ENCODE data around the gene NFKBIL1. TPM values are rescaled to one million over a fixed set of nuclear protein-coding genes. Genes with fewer than 3 reads are reported as not detected.
A peak's percentile ranks its signal among the peaks of the same experiment; 100 is the strongest.

Gene NFKBIL1
- total RNA-seq, 1 donor from 2014 or later, result 17.8 TPM

GRCh38 chr6:31544676-31545075 lies 2.7 kb upstream of the NFKBIL1 start:
- no peak overlapping the region for H3K27ac ChIP-seq
- no peak overlapping the region for H3K4me3 ChIP-seq
- intact Hi-C loops (cut with DNase I), result loop anchor here (10.0 kb wide), 1 partner anchor 50 kb away; the partner anchor contains the start of gene NCR3
- no peak for TF ChIP-seq CTCF (IDR thresholded peaks at IDR 0.05)
- H3K36me3 ChIP-seq, result peaks cover 17% of the 10 kb centered on the region
- H3K4me1 ChIP-seq, result peaks cover 42% of the 10 kb centered on the region
- no peaks in the 10 kb centered on the region for H3K9me3 ChIP-seq
- no peaks in the 10 kb centered on the region for H3K27me3 ChIP-seq (ENCODE audit: low read depth)
- no peak for ATAC-seq
- no peak for DNase-seq

DNA sequence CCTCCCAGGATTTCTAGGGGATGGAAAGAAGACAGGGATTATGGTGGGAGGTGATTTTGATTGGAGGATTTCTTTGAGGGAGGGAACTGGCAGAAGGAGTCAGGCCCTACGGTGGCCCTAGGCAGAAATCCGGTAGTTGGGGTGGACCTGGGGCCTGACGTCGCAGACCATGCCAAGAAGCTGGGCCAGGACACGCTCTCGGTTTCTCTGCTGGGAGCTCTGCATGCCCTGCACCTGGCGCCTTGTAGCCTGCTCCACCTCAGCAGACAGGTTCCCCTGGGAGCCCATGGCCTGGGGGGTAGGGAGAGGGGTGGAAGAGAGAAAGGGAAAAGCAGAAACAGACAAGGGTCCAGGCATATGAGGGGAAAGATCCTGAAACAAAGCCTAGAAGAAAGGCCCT lies 2.1 kb upstream of the NFKBIL1 start:
- DNase-seq (no peak), ATAC-seq (no peak)
- no peak for TF ChIP-seq CTCF (IDR thresholded peaks at IDR 0.05)
- Histone ChIP-seq H3K36me3 (peaks cover 17% of the 10 kb centered on the region), H3K4me1 (peaks cover 36% of the 10 kb centered on the region), H3K4me3 (no peak overlapping the region), H3K27ac (no peak overlapping the region), H3K9me3 (no peaks in the 10 kb centered on the region), H3K27me3 (ENCODE audit: low read depth) (no peaks in the 10 kb centered on the region)
- intact Hi-C loops (cut with DNase I), result loop anchor here (10.0 kb wide), 1 partner anchor 50 kb away; the partner anchor contains the start of gene NCR3

- TF ChIP-seq CTCF (IDR thresholded peaks at IDR 0.05), result peak; percentile 92
- ATAC-seq (peak; percentile 85 to 88), DNase-seq (peak; percentile 88)
- Histone ChIP-seq H3K27me3 (ENCODE audit: low read depth) (no peaks in the 10 kb centered on the region), H3K9me3 (no peaks in the 10 kb centered on the region), H3K36me3 (peaks cover 27% of the 10 kb centered on the region), H3K4me3 (peak within 1 kb of the TSS; percentile 57), H3K27ac (peak within 1 kb of the TSS; percentile 89), H3K4me1 (peaks cover 38% of the 10 kb centered on the region)
- intact Hi-C loops (cut with DNase I), result loop anchor here (10.0 kb wide), 1 partner anchor 48 kb away; the partner anchor contains the start of gene NCR3
Measured at GRCh38 chr6:31546339-31546957, 960 bp upstream of the NFKBIL1 start, which contains the start of gene ATP6V1G2. Gene ATP6V1G2, minus strand, starts transcription at chr6:31546608. Its CDS starts 49 bp downstream, at chr6:31546559.

- no peaks in the 10 kb centered on the region for H3K27me3 ChIP-seq (ENCODE audit: low read depth)
- H3K9me3 ChIP-seq, result no peaks in the 10 kb centered on the region
- intact Hi-C loops (cut with DNase I), result loop anchor here (10.0 kb wide), 1 partner anchor 47 kb away; the partner anchor contains the start of gene NCR3
- peak overlapping the region; percentile 57 for H3K4me3 ChIP-seq
- peak overlapping the region; percentile 89 for H3K27ac ChIP-seq
- DNase-seq (peak; percentile 53), ATAC-seq (no peak)
- no peak for TF ChIP-seq CTCF (IDR thresholded peaks at IDR 0.05)
- H3K4me1 ChIP-seq, result peaks cover 41% of the 10 kb centered on the region
- peaks cover 29% of the 10 kb centered on the region for H3K36me3 ChIP-seq
Measured at GRCh38 chr6:31547727-31548543, 527 bp downstream of the NFKBIL1 start.

DNA sequence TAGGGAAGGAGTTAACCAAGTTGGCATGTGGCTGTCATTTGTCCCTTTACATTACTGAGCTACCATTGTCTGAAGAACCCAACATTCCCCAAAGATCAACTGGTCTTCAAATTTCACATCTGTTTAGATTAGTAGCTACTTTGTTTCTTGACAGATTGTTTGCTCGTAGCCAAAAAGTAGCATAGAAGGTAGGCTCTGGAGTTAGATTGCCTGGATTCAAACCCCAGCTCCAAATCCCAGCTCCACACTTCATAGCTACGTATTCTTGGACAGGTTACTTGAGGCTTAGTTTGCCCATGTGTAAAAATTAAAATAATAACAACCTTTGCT lies 1.1 kb downstream of the NFKBIL1 start:
- no peaks in the 10 kb centered on the region for H3K27me3 ChIP-seq (ENCODE audit: low read depth)
- no peaks in the 10 kb centered on the region for H3K9me3 ChIP-seq
- intact Hi-C loops (cut with DNase I), result loop anchor here (10.0 kb wide), 1 partner anchor 46 kb away; the partner anchor contains the start of gene NCR3
- no peak for ATAC-seq
- peaks cover 38% of the 10 kb centered on the region for H3K4me1 ChIP-seq
- peaks cover 35% of the 10 kb centered on the region for H3K36me3 ChIP-seq
- no peak for TF ChIP-seq CTCF (IDR thresholded peaks at IDR 0.05)
- peak overlapping the region; percentile 89 for H3K27ac ChIP-seq
- H3K4me3 ChIP-seq, result peak overlapping the region; percentile 57
- DNase-seq, result no peak

All from lower lobe of right lung (tissue), 2 donors.